Tibial artery (tissue), 4 donors: Measurements from ENCODE around the gene COX14.

Experiments used
- DNase-seq, 2 donors: peaks; one replicate each; pipeline ENCODE4 v3.0.0-alpha.2; 2019
- H3K27ac ChIP-seq, 2 donors: fragments of 200-600 bp; sonication (generic) in 1 of 2; 1 replicate in 1 of 2; 2 replicates in 1 of 2; pipeline ENCODE4 v1.5.1; 2018 to 2019; ENCODE audit warnings: mild to moderate bottlenecking in 1 of 2
- H3K27me3 ChIP-seq, 2 donors: fragments of 200-600 bp; sonication (generic) in 1 of 2; one replicate each; pipeline versions ENCODE4 v1.5.1 to v1.6.0; 2016 to 2019
- H3K36me3 ChIP-seq, 3 donors: fragments of 200-600 bp; sonication (generic) in 2 of 3; one replicate each; pipeline ENCODE4 v1.5.1; 2016 to 2019; ENCODE audit warnings: mild to moderate bottlenecking in 2 of 3
- H3K4me1 ChIP-seq, 4 donors: fragments of 200-600 bp; sonication (generic) in 2 of 4; 1 replicate in 3 of 4; 2 replicates in 1 of 4; pipeline ENCODE4 v1.5.1; 2016 to 2019
- H3K4me3 ChIP-seq, 2 donors: fragments of 200-600 bp; sonication (generic) in 1 of 2; 1 replicate in 1 of 2; 2 replicates in 1 of 2; pipeline ENCODE4 v1.5.1; 2018 to 2019; ENCODE audit warnings: mild to moderate bottlenecking in 2 of 2
- H3K9me3 ChIP-seq, 3 donors: fragments of 200-600 bp; sonication (generic) in 1 of 3; one replicate each; pipeline ENCODE4 v1.5.1; 2016 to 2019
- intact Hi-C: fragments of 100-400 bp; cut with DNase I; formaldehyde crosslinking; loops from one replicate; pipeline ENCODE4 v1.15.0; 2023; ENCODE audit warnings: low total_unique reads
- TF ChIP-seq, protein P1 (sequence below), 2 experiments: fragments of 200-600 bp in 1 of 2; fragments of 450-650 bp in 1 of 2; IDR thresholded peaks; one replicate each; pipeline ENCODE4 v1.5.1; 2017 to 2019; ENCODE audit warnings: antibody characterized with exemption in 2 of 2, mild to moderate bottlenecking in 1 of 2, moderate library complexity in 1 of 2

Gene COX14

DNA sequence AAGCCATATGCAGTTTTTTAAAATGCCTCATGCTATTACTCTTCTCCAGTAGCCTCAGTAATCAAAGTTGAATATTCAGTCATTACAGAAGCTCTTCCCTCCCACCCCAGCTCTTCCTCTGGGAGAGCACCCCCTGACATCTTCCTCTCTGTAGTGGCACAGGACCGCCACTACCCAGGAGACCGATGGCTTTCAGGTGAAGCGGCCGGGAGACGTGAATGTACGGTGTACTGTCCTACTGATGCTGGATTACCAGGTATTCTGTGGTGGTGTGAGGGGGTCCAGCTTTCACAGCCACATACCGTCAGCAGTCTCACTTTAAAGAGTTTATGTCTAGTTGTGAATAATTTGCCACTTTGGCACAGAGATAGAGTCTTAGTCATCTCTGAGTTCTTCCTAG, 22.3 kb upstream of the COX14 start:
- H3K4me3 ChIP-seq = no peak overlapping the region
- intact Hi-C loops = no loop called here
- H3K27ac ChIP-seq = no peak overlapping the region
- H3K36me3 ChIP-seq = peaks cover 65 to 82% (median 79%) of the 10 kb centered on the region in 3 donors
- no peaks in the 10 kb centered on the region for H3K27me3 ChIP-seq
- no peak for DNase-seq
- TF ChIP-seq, protein P1, sequence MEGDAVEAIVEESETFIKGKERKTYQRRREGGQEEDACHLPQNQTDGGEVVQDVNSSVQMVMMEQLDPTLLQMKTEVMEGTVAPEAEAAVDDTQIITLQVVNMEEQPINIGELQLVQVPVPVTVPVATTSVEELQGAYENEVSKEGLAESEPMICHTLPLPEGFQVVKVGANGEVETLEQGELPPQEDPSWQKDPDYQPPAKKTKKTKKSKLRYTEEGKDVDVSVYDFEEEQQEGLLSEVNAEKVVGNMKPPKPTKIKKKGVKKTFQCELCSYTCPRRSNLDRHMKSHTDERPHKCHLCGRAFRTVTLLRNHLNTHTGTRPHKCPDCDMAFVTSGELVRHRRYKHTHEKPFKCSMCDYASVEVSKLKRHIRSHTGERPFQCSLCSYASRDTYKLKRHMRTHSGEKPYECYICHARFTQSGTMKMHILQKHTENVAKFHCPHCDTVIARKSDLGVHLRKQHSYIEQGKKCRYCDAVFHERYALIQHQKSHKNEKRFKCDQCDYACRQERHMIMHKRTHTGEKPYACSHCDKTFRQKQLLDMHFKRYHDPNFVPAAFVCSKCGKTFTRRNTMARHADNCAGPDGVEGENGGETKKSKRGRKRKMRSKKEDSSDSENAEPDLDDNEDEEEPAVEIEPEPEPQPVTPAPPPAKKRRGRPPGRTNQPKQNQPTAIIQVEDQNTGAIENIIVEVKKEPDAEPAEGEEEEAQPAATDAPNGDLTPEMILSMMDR (IDR thresholded peaks at IDR 0.05) = no peak
- H3K4me1 ChIP-seq = peaks cover 0 to 14% (median 10%) of the 10 kb centered on the region in 4 donors
- H3K9me3 ChIP-seq = no peaks in the 10 kb centered on the region

DNA sequence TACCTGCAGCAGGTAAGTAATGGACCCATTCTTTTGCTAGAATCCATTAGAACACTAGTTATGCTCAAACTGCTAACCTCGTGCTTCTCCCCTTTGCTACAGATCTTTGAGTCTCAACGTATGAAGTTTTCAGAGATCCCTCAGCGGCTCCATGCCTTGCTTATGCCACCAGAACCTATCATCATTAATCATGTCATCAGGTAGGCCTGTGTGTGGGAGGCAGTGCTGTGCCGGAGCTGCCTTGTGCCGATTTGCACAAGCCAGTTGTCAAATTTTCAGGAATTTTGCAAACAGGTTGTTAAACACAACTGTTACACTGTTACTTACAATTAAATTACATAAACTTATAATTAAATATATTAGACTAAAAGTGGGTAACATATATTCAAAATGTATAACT, 21.6 kb upstream of the COX14 start:
- TF ChIP-seq, protein P1 (IDR thresholded peaks at IDR 0.05) = no peak

DNA sequence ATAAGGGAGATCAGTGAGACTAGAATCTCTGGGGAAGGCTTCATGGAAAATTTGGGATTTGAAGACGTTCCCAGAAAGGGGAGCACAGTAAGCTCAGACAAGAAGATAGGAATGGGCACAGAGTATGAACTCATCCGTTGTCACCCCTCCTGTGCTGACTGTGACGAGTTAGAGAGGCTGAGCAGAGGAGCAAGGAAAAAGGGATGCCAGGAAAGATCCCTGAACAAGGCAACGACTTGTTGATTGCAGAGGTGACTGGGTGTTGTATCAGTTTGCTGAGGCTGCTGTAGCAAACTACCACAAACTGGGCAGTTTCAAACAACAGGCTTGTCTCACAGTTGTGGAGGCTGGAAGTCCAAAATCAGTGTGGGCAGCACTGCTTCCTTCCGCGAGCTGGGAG, 14.1 kb upstream of the COX14 start:
- Histone ChIP-seq H3K27ac (no peak overlapping the region), H3K9me3 (no peaks in the 10 kb centered on the region), H3K36me3 (peaks cover 65 to 90% (median 78%) of the 10 kb centered on the region in 3 donors), H3K4me3 (no peak overlapping the region), H3K27me3 (no peaks in the 10 kb centered on the region), H3K4me1 (no peaks in the 10 kb centered on the region)
- intact Hi-C loops = no loop called here
- DNase-seq = no peak
- TF ChIP-seq, protein P1 (IDR thresholded peaks at IDR 0.05) = no peak

More for the DNA sequence above, 21.6 kb upstream of the COX14 start:
- DNase-seq = no peak
- H3K27ac ChIP-seq = no peak overlapping the region
- no peaks in the 10 kb centered on the region for H3K9me3 ChIP-seq
- no peak overlapping the region for H3K4me3 ChIP-seq
- no peaks in the 10 kb centered on the region for H3K27me3 ChIP-seq
- H3K36me3 ChIP-seq = peaks cover 72 to 89% (median 86%) of the 10 kb centered on the region in 3 donors
- intact Hi-C loops = no loop called here
- peaks cover 0 to 14% (median 10%) of the 10 kb centered on the region in 4 donors for H3K4me1 ChIP-seq

DNA sequence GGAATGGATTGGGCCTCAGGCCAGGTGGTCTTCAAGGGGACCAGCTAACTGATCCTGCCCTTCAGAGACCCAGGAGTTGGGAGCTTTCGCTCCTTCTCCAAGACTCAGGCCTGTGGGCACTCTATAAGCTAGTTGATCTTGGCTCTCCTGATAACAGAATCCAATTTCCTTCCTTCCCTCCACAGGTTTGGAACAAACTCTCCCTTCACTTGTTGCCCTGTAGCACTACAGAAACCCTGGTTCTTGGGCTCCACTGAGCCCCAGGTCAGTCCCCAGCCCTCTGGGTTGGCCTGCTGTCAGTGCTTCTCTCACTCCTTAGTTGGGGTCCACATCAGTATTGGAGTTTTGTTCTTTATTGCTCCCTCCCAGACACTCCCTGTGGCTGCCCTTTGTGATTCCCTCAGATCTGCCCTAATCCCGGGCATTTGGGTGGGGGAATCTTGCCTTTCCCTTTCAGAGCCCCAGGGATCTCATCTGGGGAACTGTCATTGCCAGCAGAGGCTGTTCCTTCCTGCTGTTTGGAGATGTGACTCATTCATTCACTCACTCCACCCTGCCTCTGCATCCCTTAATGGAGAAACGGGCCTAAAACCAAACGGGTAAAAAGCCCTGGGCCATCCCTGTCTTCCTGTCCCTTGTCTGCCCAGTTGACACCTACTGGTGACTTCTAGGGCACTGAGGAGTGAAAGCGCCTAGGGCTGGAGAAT, 12.6 kb upstream of the COX14 start:
- no peak for DNase-seq
- intact Hi-C loops = no loop called here
- Histone ChIP-seq H3K9me3 (no peaks in the 10 kb centered on the region), H3K36me3 (peaks cover 50 to 75% (median 63%) of the 10 kb centered on the region in 3 donors), H3K4me1 (peaks cover 0 to 13% (median 11%) of the 10 kb centered on the region in 4 donors), H3K27me3 (no peaks in the 10 kb centered on the region), H3K4me3 (no peak overlapping the region), H3K27ac (no peak overlapping the region)
- TF ChIP-seq, protein P1 (IDR thresholded peaks at IDR 0.05) = no peak

DNA sequence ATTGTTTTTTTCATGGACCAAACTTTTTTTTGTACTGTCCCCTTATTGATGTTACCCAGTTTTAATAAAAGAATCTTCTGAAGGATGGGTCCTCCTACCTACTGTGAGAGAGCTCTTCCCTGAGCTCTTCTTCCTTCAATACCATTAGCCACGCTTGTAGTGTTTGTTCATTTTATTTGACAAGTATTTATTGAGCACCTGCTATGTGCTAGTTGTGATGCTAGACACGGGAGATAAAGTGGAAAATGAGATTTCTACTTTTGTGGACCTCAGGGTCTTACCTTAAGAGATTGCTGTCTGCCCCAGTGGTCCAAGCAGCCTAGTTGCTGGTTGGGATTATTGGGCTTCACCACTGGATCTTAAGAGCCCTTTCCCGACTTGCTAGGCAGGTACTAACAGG, 11.5 kb upstream of the COX14 start:
- H3K36me3 ChIP-seq = peaks cover 39 to 64% (median 52%) of the 10 kb centered on the region in 3 donors

More for the DNA sequence above, 11.5 kb upstream of the COX14 start:
- peaks cover 0 to 18% (median 13%) of the 10 kb centered on the region in 4 donors for H3K4me1 ChIP-seq
- no peak for DNase-seq
- TF ChIP-seq, protein P1 (IDR thresholded peaks at IDR 0.05) = no peak
- no peaks in the 10 kb centered on the region for H3K27me3 ChIP-seq
- no peaks in the 10 kb centered on the region for H3K9me3 ChIP-seq
- intact Hi-C loops = no loop called here
- no peak overlapping the region for H3K27ac ChIP-seq
- no peak overlapping the region for H3K4me3 ChIP-seq
